Raji (cell line): Measurements from ENCODE around the gene RNASEH2A.
A peak's percentile ranks its signal among the peaks of the same experiment; 100 is the strongest.

Experiments used
- POLR2A ChIP-seq: IDR thresholded peaks from 2 replicates; pipeline ENCODE4 v1.6.1; 2011; ENCODE audit warnings: low read depth, low read length, control low read depth; ENCODE audit not compliant: insufficient read depth

RNASEH2A gene

DNA sequence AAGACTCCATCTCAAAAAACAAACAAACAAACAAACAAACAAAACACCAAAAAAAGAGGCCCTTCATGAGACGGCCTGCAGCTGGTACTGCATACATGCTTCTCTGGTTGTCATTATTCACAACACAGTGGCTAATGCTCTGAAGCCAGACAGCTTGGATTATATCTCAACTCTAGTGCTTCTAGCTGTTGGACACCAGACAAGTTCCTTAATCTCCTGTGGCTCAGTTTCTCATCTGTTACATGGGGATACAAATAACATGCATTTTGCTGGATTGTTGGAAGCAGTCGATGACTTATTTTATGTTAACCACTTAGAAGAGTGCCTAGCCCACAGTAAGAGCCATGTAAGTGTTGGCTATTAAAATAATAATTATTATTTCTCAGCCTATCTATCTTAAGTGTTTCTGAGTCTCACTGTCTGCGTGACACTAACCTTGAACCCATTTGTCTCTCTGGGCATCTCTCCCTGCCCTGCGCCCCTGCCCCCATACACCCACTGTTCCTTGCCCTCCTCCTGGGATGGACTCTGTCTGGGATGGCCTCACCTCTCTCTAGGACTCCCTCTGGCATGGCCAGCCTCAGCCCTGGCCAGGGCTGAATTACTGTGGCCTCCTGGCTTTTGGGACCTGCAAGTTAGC lies 18.2 kb upstream of the RNASEH2A start:
- no peak for TF ChIP-seq POLR2A

DNA sequence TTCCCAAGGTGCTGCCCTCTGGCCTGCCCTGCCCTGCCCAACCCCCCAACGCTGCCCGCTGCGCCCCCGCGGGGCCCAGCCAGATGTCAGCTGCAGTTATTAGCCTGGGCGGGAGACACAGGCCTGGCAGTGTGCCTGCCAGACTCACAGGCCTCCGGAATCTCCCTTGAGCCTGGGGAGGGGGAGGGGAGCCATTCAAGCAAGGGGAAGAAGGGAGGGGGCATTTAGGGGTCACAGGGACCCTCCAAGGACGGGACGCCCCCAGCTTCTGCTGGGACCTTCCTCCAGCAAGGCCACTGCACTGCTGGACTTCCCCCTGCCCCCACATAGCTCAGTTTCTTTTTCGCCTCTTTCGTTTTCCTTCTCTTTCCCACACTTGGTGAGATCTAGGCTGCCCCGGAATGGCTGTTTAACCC lies 17.7 kb upstream of the RNASEH2A start:
- TF ChIP-seq POLR2A: peak; percentile 45

DNA sequence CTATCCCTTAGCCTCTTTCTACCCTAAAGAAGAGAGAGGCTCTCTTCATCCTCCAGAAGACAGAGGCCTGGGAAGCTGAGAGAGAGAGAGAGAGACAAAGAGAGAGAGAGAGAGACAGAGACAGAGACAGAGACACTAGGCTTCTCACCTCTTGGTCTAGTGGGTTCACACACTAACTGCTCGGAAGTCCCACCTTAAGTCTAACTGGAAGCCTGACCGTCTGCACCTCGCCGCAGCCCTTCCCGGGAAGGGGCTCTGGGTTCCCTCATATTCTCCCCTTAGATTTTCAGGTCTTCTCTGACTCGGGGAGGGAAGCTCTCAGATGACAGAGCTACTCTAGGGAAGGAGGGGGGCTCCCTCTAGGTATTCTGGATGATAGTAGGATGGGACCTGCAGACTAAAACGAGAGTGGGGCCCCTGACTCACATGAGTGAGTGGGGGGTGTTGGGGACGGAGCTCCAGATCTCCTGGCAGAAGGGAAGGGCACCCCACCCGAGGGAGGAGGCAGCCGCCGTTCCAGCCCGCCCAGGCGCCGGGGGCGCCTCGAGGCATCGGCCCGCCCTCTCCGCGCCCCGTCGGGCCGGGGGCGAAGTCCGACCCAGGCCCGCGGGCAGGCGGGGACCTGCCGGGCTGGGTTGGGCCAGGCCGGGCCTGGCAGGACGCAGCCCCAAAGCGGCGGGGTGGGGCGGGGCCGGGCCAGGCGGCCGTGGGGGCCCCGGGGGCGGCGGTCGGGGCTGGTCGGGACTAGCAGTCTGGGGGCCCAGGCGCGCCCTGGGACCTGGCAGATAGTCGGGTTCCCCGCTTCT lies 17.1 kb upstream of the RNASEH2A start:
- TF ChIP-seq POLR2A: peak; percentile 60

DNA sequence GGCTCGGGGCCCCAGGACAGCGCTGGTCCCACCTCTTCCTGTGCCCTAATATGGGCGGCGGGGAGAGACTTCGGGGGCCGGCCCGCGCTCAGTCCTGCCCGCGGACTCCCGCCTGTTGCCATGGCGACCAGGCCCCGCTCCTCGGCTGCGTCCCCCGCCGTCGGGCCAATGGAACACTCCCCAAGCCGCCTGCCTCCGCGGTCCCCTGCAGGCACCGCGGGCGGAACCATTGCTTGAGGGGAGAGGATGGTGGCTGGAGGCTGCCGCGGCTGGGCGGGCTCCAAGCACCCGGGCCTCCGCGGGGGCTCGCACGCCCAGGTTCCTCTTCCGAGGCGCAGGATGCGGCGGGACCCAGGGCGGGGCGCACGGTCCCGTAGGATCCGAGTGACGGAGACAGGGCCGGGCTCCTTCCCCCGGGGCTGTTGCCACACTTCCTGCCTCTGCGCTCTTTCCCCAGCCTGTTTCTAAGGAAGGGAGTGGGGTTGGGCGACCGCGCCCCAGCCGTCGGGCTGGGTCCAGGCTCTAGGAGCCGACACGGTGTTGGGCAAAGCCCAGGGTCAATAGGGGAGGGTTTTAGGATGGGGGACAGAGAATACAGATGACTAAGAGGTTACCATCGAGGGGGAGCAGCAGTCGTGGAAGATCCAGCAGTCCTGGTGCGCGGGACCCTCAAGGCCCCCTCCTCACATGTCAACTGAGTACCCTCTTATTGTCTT lies 16.3 kb upstream of the RNASEH2A start:
- peak; percentile 58 for TF ChIP-seq POLR2A

DNA sequence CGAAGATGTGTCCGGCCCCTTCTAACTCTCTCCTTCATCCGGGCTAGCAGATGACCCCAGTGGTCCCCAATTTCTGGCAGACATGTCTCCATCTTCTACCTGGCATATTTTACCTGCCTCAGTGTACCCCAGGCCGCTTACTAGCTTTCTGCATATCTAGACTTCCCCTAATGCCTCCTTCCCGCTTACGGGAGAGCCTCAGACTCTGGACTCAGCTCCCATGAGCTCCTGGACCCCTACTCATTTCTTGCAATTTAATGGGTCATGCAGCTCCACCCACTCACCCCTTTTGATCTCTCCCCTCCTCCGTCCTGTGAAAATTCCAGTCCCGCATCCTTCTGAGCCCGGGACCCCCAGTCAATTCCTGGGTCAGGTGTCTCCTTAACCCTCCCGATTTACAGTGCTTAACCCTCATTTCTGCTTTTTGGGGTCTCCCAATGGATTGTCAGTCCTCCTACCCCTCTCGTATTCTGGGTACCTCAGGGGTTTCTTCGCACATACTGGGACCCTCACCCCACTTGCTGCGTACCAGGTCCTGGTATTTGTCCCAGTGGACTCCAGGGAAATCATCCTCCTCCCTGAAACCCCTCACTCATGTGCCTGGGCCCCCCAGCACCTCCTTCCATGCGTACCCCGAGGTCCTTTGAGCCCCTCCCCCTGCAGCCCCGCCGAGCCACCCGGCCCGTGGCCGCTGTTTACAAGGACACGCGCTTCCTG lies 15.6 kb upstream of the RNASEH2A start:
- TF ChIP-seq POLR2A: no peak

DNA sequence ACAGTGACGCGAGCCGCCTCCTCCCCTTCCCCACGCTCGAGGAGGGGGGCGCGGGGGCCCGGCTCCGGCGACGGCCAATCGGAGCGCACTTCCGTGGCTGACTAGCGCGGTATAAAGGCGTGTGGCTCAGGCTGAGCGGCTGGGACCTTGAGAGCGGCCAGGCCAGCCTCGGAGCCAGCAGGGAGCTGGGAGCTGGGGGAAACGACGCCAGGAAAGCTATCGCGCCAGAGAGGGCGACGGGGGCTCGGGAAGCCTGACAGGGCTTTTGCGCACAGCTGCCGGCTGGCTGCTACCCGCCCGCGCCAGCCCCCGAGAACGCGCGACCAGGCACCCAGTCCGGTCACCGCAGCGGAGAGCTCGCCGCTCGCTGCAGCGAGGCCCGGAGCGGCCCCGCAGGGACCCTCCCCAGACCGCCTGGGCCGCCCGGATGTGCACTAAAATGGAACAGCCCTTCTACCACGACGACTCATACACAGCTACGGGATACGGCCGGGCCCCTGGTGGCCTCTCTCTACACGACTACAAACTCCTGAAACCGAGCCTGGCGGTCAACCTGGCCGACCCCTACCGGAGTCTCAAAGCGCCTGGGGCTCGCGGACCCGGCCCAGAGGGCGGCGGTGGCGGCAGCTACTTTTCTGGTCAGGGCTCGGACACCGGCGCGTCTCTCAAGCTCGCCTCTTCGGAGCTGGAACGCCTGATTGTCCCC lies 14.9 kb upstream of the RNASEH2A start, which contains the start of gene JUNB:
Gene JUNB, plus strand, starts transcription at position 142 of the 706 bp plus-strand sequence. Its CDS starts 286 bp downstream, at position 428.
- TF ChIP-seq POLR2A: peak; percentile 100

DNA sequence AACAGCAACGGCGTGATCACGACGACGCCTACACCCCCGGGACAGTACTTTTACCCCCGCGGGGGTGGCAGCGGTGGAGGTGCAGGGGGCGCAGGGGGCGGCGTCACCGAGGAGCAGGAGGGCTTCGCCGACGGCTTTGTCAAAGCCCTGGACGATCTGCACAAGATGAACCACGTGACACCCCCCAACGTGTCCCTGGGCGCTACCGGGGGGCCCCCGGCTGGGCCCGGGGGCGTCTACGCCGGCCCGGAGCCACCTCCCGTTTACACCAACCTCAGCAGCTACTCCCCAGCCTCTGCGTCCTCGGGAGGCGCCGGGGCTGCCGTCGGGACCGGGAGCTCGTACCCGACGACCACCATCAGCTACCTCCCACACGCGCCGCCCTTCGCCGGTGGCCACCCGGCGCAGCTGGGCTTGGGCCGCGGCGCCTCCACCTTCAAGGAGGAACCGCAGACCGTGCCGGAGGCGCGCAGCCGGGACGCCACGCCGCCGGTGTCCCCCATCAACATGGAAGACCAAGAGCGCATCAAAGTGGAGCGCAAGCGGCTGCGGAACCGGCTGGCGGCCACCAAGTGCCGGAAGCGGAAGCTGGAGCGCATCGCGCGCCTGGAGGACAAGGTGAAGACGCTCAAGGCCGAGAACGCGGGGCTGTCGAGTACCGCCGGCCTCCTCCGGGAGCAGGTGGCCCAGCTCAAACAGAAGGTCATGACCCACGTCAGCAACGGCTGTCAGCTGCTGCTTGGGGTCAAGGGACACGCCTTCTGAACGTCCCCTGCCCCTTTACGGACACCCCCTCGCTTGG lies 14.1 kb upstream of the RNASEH2A start:
- peak; percentile 76 for TF ChIP-seq POLR2A

DNA sequence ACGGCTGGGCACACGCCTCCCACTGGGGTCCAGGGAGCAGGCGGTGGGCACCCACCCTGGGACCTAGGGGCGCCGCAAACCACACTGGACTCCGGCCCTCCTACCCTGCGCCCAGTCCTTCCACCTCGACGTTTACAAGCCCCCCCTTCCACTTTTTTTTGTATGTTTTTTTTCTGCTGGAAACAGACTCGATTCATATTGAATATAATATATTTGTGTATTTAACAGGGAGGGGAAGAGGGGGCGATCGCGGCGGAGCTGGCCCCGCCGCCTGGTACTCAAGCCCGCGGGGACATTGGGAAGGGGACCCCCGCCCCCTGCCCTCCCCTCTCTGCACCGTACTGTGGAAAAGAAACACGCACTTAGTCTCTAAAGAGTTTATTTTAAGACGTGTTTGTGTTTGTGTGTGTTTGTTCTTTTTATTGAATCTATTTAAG lies 13.5 kb upstream of the RNASEH2A start:
- no peak for TF ChIP-seq POLR2A

DNA sequence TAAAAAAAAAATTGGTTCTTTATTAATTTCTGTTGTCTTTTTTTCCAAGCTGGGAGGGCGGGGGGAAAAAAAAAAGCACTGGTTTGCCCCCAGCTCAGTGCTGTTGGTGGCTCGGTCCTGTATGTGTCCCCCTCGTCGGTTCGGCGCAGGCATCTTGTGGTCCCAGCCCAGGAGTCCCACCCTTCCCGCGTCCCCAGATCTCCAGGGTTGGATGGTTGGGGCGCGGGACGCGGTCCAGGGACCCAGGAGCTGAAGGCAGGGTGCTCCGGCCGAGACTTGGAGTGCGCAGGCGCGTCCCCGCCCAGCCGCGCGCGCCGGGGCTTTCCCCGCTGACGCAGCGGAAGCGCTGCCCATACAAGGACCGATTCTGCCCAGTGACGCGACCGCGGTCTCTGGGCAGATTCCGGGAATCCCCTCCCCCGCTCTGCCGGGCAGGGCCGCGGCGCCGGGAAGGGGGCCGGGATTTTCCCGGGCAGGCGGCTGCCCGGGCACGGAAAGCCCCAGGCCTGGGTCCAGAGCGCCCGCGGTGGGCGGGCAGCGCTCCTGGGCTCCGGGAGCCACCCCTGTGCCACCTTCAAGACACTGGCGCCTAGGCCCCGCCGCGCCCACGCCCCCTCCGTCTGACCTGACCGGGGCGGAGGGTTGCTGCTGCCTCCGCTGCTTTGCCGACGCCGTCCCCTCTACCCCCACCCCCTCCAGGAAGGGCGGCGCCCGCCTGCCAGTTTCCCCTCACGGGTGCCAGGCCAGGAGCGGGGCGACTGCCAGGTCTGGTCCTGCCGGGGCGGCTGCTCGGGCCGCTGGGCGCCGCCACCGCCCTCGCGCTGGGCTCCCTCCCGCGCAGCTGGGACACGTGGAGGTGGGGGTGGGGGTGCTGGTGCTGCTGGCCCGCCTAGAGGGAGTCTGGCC lies 12.8 kb upstream of the RNASEH2A start:
- TF ChIP-seq POLR2A: peak; percentile 71

DNA sequence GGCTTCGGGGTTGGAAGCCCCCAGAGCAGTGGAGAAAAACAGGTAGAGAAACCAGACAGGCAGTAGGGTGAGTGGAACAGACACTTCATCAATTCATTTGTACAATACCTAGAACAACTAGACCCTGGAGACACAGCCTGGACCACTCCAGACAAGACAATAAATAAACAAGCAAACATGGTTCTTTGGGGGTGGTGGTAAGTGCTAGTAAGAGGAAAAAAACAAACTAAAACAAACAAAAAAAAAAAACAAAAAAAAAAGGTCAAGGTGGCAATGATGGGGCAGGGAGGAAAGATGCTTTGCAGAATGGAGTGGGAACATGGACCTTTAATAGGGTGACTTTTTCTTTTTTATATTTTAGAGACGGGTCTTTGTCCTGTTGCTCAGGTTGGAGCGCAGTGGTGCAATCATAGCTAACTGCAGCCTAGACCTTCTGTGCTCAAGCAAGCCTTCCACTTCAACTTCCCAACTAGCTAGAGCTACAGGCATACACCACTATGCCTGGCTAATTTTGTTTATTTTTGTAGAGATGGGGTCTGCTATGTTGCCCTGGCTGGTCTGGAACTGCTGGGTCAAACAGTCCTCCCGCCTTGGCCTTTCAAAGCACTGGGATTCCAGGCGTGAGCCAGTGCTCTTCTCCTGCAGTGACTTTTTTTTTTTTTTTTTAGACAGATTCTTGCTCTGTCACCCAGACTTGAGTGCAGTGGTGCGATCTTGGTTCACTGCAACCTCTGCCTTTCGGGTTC lies 12.0 kb upstream of the RNASEH2A start:
- TF ChIP-seq POLR2A: no peak

DNA sequence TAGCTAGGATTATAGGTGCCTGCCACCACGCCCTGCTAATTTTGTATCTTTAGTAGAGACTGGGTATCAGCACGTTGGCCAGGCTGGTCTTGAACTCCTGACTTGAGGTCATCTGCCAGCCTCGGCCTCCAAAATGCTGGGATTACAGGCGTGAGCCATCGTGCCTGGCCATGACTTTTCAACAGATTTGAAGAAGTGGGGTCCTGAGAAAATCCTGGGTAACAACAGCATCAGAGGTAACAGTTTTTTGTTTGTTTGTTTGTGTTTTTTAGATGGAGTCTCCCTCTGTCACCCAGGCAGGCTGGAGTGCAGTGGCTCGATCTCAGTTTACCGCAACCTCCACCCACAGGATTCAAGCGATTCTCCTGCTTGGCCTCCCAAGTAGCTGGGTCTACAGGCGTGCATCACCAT lies 11.4 kb upstream of the RNASEH2A start:
- TF ChIP-seq POLR2A: no peak
